Endothelial cell of umbilical vein (primary cell): ENCODE data around the gene GALNT14. TPM values are rescaled to one million over a fixed set of nuclear protein-coding genes. Genes with fewer than 3 reads are reported as not detected.
"Not testable (repeated sequence)": the region's sequence is repeated elsewhere in the genome, so short reads cannot be mapped to it uniquely, and the experiment has no call there.

Experiments
- BruUV-seq: library from RNA; stranded (reverse); fragments of 400-500 nt; replicated peaks from 2 replicates; lab custom pipeline; 2021; lab: Mats Ljungman, UMichigan
- CTCF ChIA-PET: fragments of 300-600, 350-600 bp; sonication (Branson Sonifier 250); formaldehyde crosslinking; loops from one replicate; lab custom pipeline; 2021; ENCODE audit warnings: antibody characterized with exemption, inconsistent platforms; lab: Charles Lee
- POLR2A ChIA-PET: fragments of 300-600, 350-600 bp; sonication (Branson Sonifier 250); formaldehyde crosslinking; loops from one replicate; lab custom pipeline; 2021; ENCODE audit warnings: antibody characterized with exemption, inconsistent platforms; lab: Charles Lee
- DNase-seq: peaks from one replicate; pipeline ENCODE4 v3.0.0-alpha.2; 2011; ENCODE audit warnings: low read depth, low spot score
- FAIRE-seq: peaks from 2 replicates; lab custom pipeline; 2011; peaks lifted over from hg19 to GRCh38; lab: Jason Lieb, UNC
- H2AFZ ChIP-seq: 2 replicates; pipeline ENCODE4 v1.6.0; 2012; ENCODE audit warnings: low read depth, low read length, control low read depth, inconsistent platforms
- H3K27ac ChIP-seq: 2 replicates; pipeline ENCODE4 v1.5.1; 2011; ENCODE audit warnings: low read depth, mild to moderate bottlenecking, control low read depth, low read length, moderate library complexity; ENCODE audit not compliant: insufficient read depth
- H3K27me3 ChIP-seq, 2 experiments: 2 replicates each; pipeline versions ENCODE4 v1.6.0 to v1.6.1; 2011; ENCODE audit warnings: low read length in 2 of 2, mixed read lengths in 1 of 2; ENCODE audit not compliant: control insufficient read depth in 2 of 2, insufficient read depth in 2 of 2
- H3K36me3 ChIP-seq, 2 experiments: 2 replicates in 1 of 2; 3 replicates in 1 of 2; pipeline ENCODE4 v1.5.1; 2011; ENCODE audit warnings: low read length in 2 of 2, mild to moderate bottlenecking in 1 of 2, moderate library complexity in 1 of 2; ENCODE audit not compliant: control insufficient read depth in 2 of 2, insufficient read depth in 2 of 2; ENCODE audit errors: extremely low read depth in 1 of 2
- H3K4me1 ChIP-seq: 3 replicates; pipeline ENCODE4 v1.5.1; 2011; ENCODE audit warnings: mild to moderate bottlenecking, low read length; ENCODE audit not compliant: control insufficient read depth, insufficient read depth; ENCODE audit errors: extremely low read depth
- H3K4me2 ChIP-seq: 2 replicates; pipeline ENCODE4 v1.6.1; 2011; ENCODE audit warnings: low read length, control low read depth, mixed read lengths; ENCODE audit not compliant: insufficient read depth
- H3K4me3 ChIP-seq, 3 experiments: fragments of 200-600 bp in 1 of 3; sonication (generic), shearing (Covaris generic) in 1 of 3; replicated peaks in 1 of 3; 2 replicates each; pipeline ENCODE4 v1.5.1; 2011 to 2016; ENCODE audit warnings: control low read depth in 3 of 3, low read length in 3 of 3, mild to moderate bottlenecking in 2 of 3, inconsistent platforms in 1 of 3, low read depth in 1 of 3, moderate library complexity in 1 of 3; ENCODE audit not compliant: insufficient read depth in 1 of 3
- H3K79me2 ChIP-seq: 2 replicates; pipeline ENCODE4 v1.6.0; 2012; ENCODE audit warnings: low read length, inconsistent platforms; ENCODE audit not compliant: control insufficient read depth, insufficient read depth
- H3K9ac ChIP-seq: replicated peaks from 2 replicates; pipeline ENCODE3; 2011; ENCODE audit warnings: low read length, control low read depth; ENCODE audit not compliant: insufficient read depth; ENCODE audit errors: extremely low read depth
- H3K9me1 ChIP-seq: replicated peaks from 3 replicates; pipeline ENCODE4 v1.6.0; 2011; ENCODE audit warnings: mild to moderate bottlenecking, low read length; ENCODE audit not compliant: control insufficient read depth, insufficient read depth; ENCODE audit errors: extremely low read depth
- H3K9me3 ChIP-seq: replicated peaks from 2 replicates; pipeline ENCODE4 v1.5.1; 2012; ENCODE audit warnings: low read length, inconsistent platforms; ENCODE audit not compliant: control insufficient read depth, insufficient read depth
- H4K20me1 ChIP-seq: replicated peaks from 2 replicates; pipeline ENCODE3; 2011; ENCODE audit warnings: mild to moderate bottlenecking, low read length; ENCODE audit not compliant: control insufficient read depth, insufficient read depth; ENCODE audit errors: extremely low read depth
- CTCF ChIP-seq, 2 donors: IDR thresholded peaks; 1 replicate in 1 of 2; 2 replicates in 1 of 2; pipeline ENCODE4 v1.5.1; 2011; ENCODE audit warnings: low read length in 2 of 2, mild to moderate bottlenecking in 2 of 2, moderate library complexity in 2 of 2, control low read depth in 1 of 2, inconsistent platforms in 1 of 2, low read depth in 1 of 2; ENCODE audit not compliant: insufficient read depth in 1 of 2; ENCODE audit errors: extremely low read depth in 1 of 2
- EZH2 ChIP-seq: IDR thresholded peaks from 2 replicates; pipeline ENCODE4 v1.6.1; 2012; ENCODE audit warnings: borderline replicate concordance, low read depth, mild to moderate bottlenecking, moderate library complexity, low read length, inconsistent platforms; ENCODE audit not compliant: severe bottlenecking
- FOS ChIP-seq: IDR thresholded peaks from 2 replicates; pipeline ENCODE4 v1.6.1; 2011; ENCODE audit warnings: mild to moderate bottlenecking, low read length, moderate library complexity, borderline replicate concordance; ENCODE audit not compliant: insufficient read depth
- GATA2 ChIP-seq: IDR thresholded peaks from 2 replicates; pipeline ENCODE4 v1.7.0; 2011; ENCODE audit warnings: low read depth, mild to moderate bottlenecking, moderate library complexity, mixed read lengths, low read length; ENCODE audit not compliant: insufficient read length, insufficient read depth
- JUN ChIP-seq: IDR thresholded peaks from 2 replicates; pipeline ENCODE4 v1.6.1; 2011; ENCODE audit warnings: borderline replicate concordance, low read depth; ENCODE audit not compliant: insufficient read length, insufficient read depth
- MAX ChIP-seq: IDR thresholded peaks from 2 replicates; pipeline ENCODE4 v1.6.1; 2011; ENCODE audit not compliant: insufficient read depth, insufficient read length
- MYC ChIP-seq: IDR thresholded peaks from one replicate; pipeline ENCODE4 v1.6.1; 2011; ENCODE audit warnings: mild to moderate bottlenecking, low read depth, low read length
- POLR2A ChIP-seq: IDR thresholded peaks from 2 replicates; pipeline ENCODE4 v1.6.1; 2012; ENCODE audit warnings: low read depth, mild to moderate bottlenecking, control low read depth, low read length
- POLR2AphosphoS5 ChIP-seq: IDR thresholded peaks from 2 replicates; pipeline ENCODE4 v1.6.1; 2012; ENCODE audit warnings: low read depth, mild to moderate bottlenecking, control low read depth, low read length, moderate library complexity; ENCODE audit not compliant: insufficient read depth
- dilution Hi-C: fragments of 300-500 bp; cut with MboI; formaldehyde crosslinking; loops from one replicate; pipeline ENCODE4 v1.15.0; 2019; ENCODE audit warnings: low sequenced_read_pairs; ENCODE audit not compliant: extremely low pct_ligation_motif_present
- intact Hi-C: fragments of 100-400 bp; cut with micrococcal nuclease; formaldehyde crosslinking; loops from one replicate; pipeline ENCODE4 v1.10.0; 2022
- polyA plus RNA-seq, 4 experiments: library from polyadenylated mRNA; depleted of rRNA in 3 of 4; stranded (reverse) in 3 of 4; unstranded in 1 of 4; fragments of >200 nt; gene quantifications; 2 replicates each; pipeline versions ENCODE4 v1.2.1 to v1.2.3, GENCODE V29; 2011 to 2012; ENCODE audit warnings: missing spikeins in 1 of 4
- total RNA-seq: library from RNA; stranded (reverse); gene quantifications from 2 replicates; pipeline ENCODE4 v1.2.3, GENCODE V29; 2021

GALNT14 gene
- total and polyA plus RNA-seq, 2 donors (not counting 3 experiments of a cell fraction or from before 2014, with no cell fraction given), result 0.04 to 0.40 TPM

- ChIA-PET CTCF (no interaction called here), POLR2A (no interaction called here)
- DNase-seq, result no peak
- H2AFZ ChIP-seq, result no peak overlapping the region
- no peaks in the 10 kb centered on the region for H3K27me3 ChIP-seq
- dilution Hi-C loops (no loop called here), intact Hi-C loops (no loop called here)
- H3K4me1 ChIP-seq, result no peaks in the 10 kb centered on the region
- no peaks in the 10 kb centered on the region for H3K79me2 ChIP-seq
- H3K9me3 ChIP-seq, result peaks cover 4% of the 10 kb centered on the region
- H4K20me1 ChIP-seq, result no peaks in the 10 kb centered on the region
- no peaks in the 10 kb centered on the region for H3K9me1 ChIP-seq
- no peak overlapping the region for H3K27ac ChIP-seq
- H3K4me3 ChIP-seq, result no peak overlapping the region
- FAIRE-seq, result no peak
- BruUV-seq, result no TSS peak
- no peak overlapping the region for H3K9ac ChIP-seq
- H3K36me3 ChIP-seq, result no peaks in the 10 kb centered on the region
- H3K4me2 ChIP-seq, result no peak overlapping the region
- no peak for TF ChIP-seq POLR2A
Measured at GRCh38 chr2:30910686-30911085, 227.6 kb downstream of the GALNT14 start.

- H3K27ac ChIP-seq, H3K9ac ChIP-seq, POLR2A ChIA-PET, CTCF ChIA-PET, H3K9me1 ChIP-seq, FAIRE-seq, BruUV-seq, DNase-seq, H3K79me2 ChIP-seq, H3K4me3 ChIP-seq, H3K4me1 ChIP-seq, H3K9me3 ChIP-seq, H3K36me3 ChIP-seq, H2AFZ ChIP-seq, intact Hi-C loops, H3K4me2 ChIP-seq, H3K27me3 ChIP-seq, dilution Hi-C loops, H4K20me1 ChIP-seq: not testable (repeated sequence)
Measured at GRCh38 chr2:30904437-30904836, 233.8 kb downstream of the GALNT14 start.

GRCh38 chr2:30903326-30903725 is 234.9 kb downstream of the GALNT14 start:
- FAIRE-seq, result no peak
- H3K27me3 ChIP-seq, result no peaks in the 10 kb centered on the region
- CTCF ChIA-PET, result no interaction called here
- H3K9me3 ChIP-seq, result peaks cover 4% of the 10 kb centered on the region
- dilution Hi-C loops (no loop called here), intact Hi-C loops (no loop called here)
- no peaks in the 10 kb centered on the region for H3K79me2 ChIP-seq
- no peaks in the 10 kb centered on the region for H3K9me1 ChIP-seq
- POLR2A ChIA-PET, result no interaction called here
- TF ChIP-seq MYC (no peak), MAX (no peak), JUN (no peak), EZH2 (no peak), CTCF (IDR thresholded peaks at IDR 0.05; ENCODE audit: extremely low read depth in 1 of 2, insufficient read depth in 1 of 2, low read depth in 1 of 2, low read length in 2 of 2) (no peak), POLR2AphosphoS5 (no peak), POLR2A (no peak), FOS (no peak), GATA2 (no peak)
- H3K4me1 ChIP-seq, result no peaks in the 10 kb centered on the region
- no peaks in the 10 kb centered on the region for H3K36me3 ChIP-seq
- H3K9ac ChIP-seq, result no peak overlapping the region
- DNase-seq, result no peak
- no peak overlapping the region for H3K4me2 ChIP-seq
- no peak overlapping the region for H3K4me3 ChIP-seq
- no peak overlapping the region for H3K27ac ChIP-seq
- no TSS peak for BruUV-seq
- H4K20me1 ChIP-seq, result no peaks in the 10 kb centered on the region
- no peak overlapping the region for H2AFZ ChIP-seq
